GM23248 (cell line): ENCODE results near the gene SCNN1A.

Experiments
- EZH2 ChIP-seq: fragments of 200-600 bp; sonication (generic); IDR thresholded peaks from 2 replicates; pipeline ENCODE4 v1.6.1; 2018; ENCODE audit warnings: antibody characterized with exemption, mild to moderate bottlenecking; ENCODE audit not compliant: insufficient read depth, poor library complexity, severe bottlenecking
- EZH2phosphoT487 ChIP-seq: fragments of 200-600 bp; sonication (generic); IDR thresholded peaks from 2 replicates; pipeline ENCODE4 v1.6.1; 2018; ENCODE audit warnings: antibody characterized with exemption, moderate library complexity, mild to moderate bottlenecking, low read depth; ENCODE audit not compliant: insufficient read depth

GRCh38 chr12:6386491-6386890 lies 11.1 kb upstream of the SCNN1A start:
- no peak for TF ChIP-seq EZH2
- no peak for TF ChIP-seq EZH2phosphoT487
